ENCODE data around the gene ERICH4. TPM values are rescaled to one million over a fixed set of nuclear protein-coding genes. Genes with fewer than 3 reads are reported as not detected.

Gene ERICH4
- total and polyA plus RNA-seq, 2 of the 8 experiments (the other 6 are each of a cell fraction or from before 2014, with no cell fraction given) = not detected

GRCh38 chr19:41445575-41445974 lies 2.6 kb downstream of the ERICH4 start:
- Histone ChIP-seq H3K9me3 (ENCODE audit: insufficient read depth in 2 of 2, low read depth in 1 of 2, low read length in 1 of 2) (no peaks in the 10 kb centered on the region), H2BK12ac (ENCODE audit: low read depth, low read length) (no peak overlapping the region), H3K4ac (replicated peaks; ENCODE audit: insufficient read length, low read depth, low read length) (no peak overlapping the region), H3K4me2 (ENCODE audit: insufficient read depth in 1 of 2, low read depth in 2 of 2, low read length in 2 of 2) (no peak overlapping the region), H4K91ac (replicated peaks; ENCODE audit: insufficient read length, low read length) (no peak overlapping the region), H3K27me3 (replicated peaks in 1 of 4; ENCODE audit: control insufficient read depth in 3 of 4, extremely low read depth in 1 of 4, insufficient read depth in 3 of 4, low read length in 3 of 4) (0 out of 7 replicates have a peak, but pooled peaks cover 0 to 3% (median 0%) of the 10 kb centered on the region in 4 experiments), H3K56ac (replicated peaks; ENCODE audit: insufficient read length, low read depth, low read length) (no peak overlapping the region), H2BK20ac (ENCODE audit: low read length) (no peak overlapping the region), H4K5ac (ENCODE audit: insufficient read length, low read depth, low read length) (no peak overlapping the region), H2AK5ac (ENCODE audit: low read depth, low read length) (no peak overlapping the region), H3K9ac (replicated peaks in 1 of 4; ENCODE audit: extremely low read depth in 1 of 4, low read depth in 3 of 4, low read length in 3 of 4) (no peak overlapping the region), H2BK120ac (replicated peaks; ENCODE audit: low read depth, low read length) (no peak overlapping the region), H3K79me2 (ENCODE audit: control insufficient read depth in 1 of 2, insufficient read depth in 2 of 2, low read length in 2 of 2) (no peaks in the 10 kb centered on the region), H2AFZ (ENCODE audit: low read length) (no peak overlapping the region), H4K8ac (ENCODE audit: extremely low read depth, insufficient read depth, low read length) (no peak overlapping the region), H3K79me1 (ENCODE audit: low read depth, low read length) (no peaks in the 10 kb centered on the region), H3K18ac (ENCODE audit: extremely low read depth, low read length) (no peak overlapping the region), H2BK15ac (ENCODE audit: low read length) (no peak overlapping the region), H3K23ac (ENCODE audit: insufficient read length) (no peak overlapping the region), H3K36me3 (ENCODE audit: control insufficient read depth in 2 of 4, insufficient read depth in 4 of 4, low read length in 3 of 4) (no peaks in the 10 kb centered on the region), H3K4me1 (replicated peaks in 1 of 4; ENCODE audit: control insufficient read depth in 3 of 4, insufficient read depth in 4 of 4, low read length in 3 of 4) (no peaks in the 10 kb centered on the region), H3K4me3 (ENCODE audit: extremely low read depth in 1 of 4, insufficient read depth in 2 of 4, low read depth in 3 of 4, low read length in 4 of 4) (no peak overlapping the region), H3K23me2 (ENCODE audit: low read depth, low read length) (no peaks in the 10 kb centered on the region), H3K14ac (ENCODE audit: insufficient read length) (no peak overlapping the region), H2BK5ac (ENCODE audit: low read depth, low read length) (no peak overlapping the region), H4K20me1 (replicated peaks in 1 of 2; ENCODE audit: control insufficient read depth in 1 of 2, insufficient read depth in 2 of 2, low read length in 2 of 2) (no peaks in the 10 kb centered on the region), H3K27ac (ENCODE audit: low read depth, low read length) (no peak overlapping the region)
- no peak for FAIRE-seq
- CTCF ChIA-PET (ENCODE audit: partially characterized antibody) = interaction anchor here (0.8 to 20.4 kb wide), 4 partner anchors 10 to 149 kb away, joined by 3 to 364 read pairs (median 4); no protein-coding TSS in a partner anchor
- peak in 1 of 2 experiments; percentile 27 for DNase-seq (ENCODE audit: low read depth in 1 of 2, low spot score in 2 of 2)
- WGBS, 2 experiments (ENCODE audit: extremely low coverage in 1 of 2, insufficient coverage in 1 of 2, insufficient read length in 1 of 2, insufficient replicate concordance in 2 of 2, low coverage in 1 of 2, low lambda C conversion rate in 2 of 2, missing lambda C conversion rate in 1 of 2) = 56% methylated on average over 5 of the region's 5 CpGs; no CpG with 5 or more reads in 1 of the 2 experiments
- POLR2A ChIA-PET (ENCODE audit: partially characterized antibody) = no interaction called here
- TF ChIP-seq KDM4A (IDR thresholded peaks at IDR 0.05; ENCODE audit: low read depth, low read length, severe bottlenecking) = no peak
- TF ChIP-seq EGR1 (IDR thresholded peaks at IDR 0.05; ENCODE audit: borderline replicate concordance, low read depth, low read length) = no peak
- TF ChIP-seq HDAC6 (IDR thresholded peaks at IDR 0.05; ENCODE audit: low read depth, low read length) = no peak
- TF ChIP-seq RAD21 (IDR thresholded peaks at IDR 0.05 in 1 of 2, conservative IDR thresholded peaks at IDR 0.05 in 1 of 2; ENCODE audit: low read depth in 2 of 2, low read length in 2 of 2) = no peak
- TF ChIP-seq KDM5A (IDR thresholded peaks at IDR 0.05; ENCODE audit: low read length) = no peak
- TF ChIP-seq SP4 (IDR thresholded peaks at IDR 0.05; ENCODE audit: low read length) = no peak
- TF ChIP-seq NANOG (IDR thresholded peaks at IDR 0.05; ENCODE audit: insufficient read depth, low read depth, low read length, poor library complexity, severe bottlenecking) = no peak
- TF ChIP-seq, protein P1, sequence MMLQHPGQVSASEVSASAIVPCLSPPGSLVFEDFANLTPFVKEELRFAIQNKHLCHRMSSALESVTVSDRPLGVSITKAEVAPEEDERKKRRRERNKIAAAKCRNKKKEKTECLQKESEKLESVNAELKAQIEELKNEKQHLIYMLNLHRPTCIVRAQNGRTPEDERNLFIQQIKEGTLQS (IDR thresholded peaks at IDR 0.05; ENCODE audit: insufficient read depth, low read depth, low read length) = no peak
- TF ChIP-seq TAF1 (IDR thresholded peaks at IDR 0.05; ENCODE audit: low read depth, low read length) = no peak
- no peak for TF ChIP-seq BRCA1 (IDR thresholded peaks at IDR 0.05; ENCODE audit: low read depth, low read length)
- TF ChIP-seq NRF1 (IDR thresholded peaks at IDR 0.05; ENCODE audit: low read depth, low read length) = no peak
- no peak for TF ChIP-seq CEBPB (IDR thresholded peaks at IDR 0.05; ENCODE audit: low read depth, low read length)
- TF ChIP-seq SIRT6 (IDR thresholded peaks at IDR 0.05; ENCODE audit: low read length) = no peak
- TF ChIP-seq TBP (IDR thresholded peaks at IDR 0.05; ENCODE audit: low read depth, low read length) = no peak
